Spleen (tissue), 11 donors: ENCODE data around the gene ABCB1. TPM values are rescaled to one million over a fixed set of nuclear protein-coding genes. Genes with fewer than 3 reads are reported as not detected.

Experiments
- DNase-seq: peaks from one replicate; pipeline ENCODE4 v3.0.0-alpha.2; 2020
- H3K27ac ChIP-seq, 8 donors: fragments of 200-600 bp; sonication (generic) in 7 of 8; 1 replicate in 4 of 8; 2 replicates in 4 of 8; pipeline versions ENCODE4 v1.5.0 to v1.8.0; 2016 to 2021; ENCODE audit warnings: inconsistent platforms in 4 of 8, mild to moderate bottlenecking in 4 of 8, moderate library complexity in 1 of 8
- H3K27me3 ChIP-seq, 7 donors: fragments of 200-600 bp; sonication (generic) in 6 of 7; replicated peaks in 1 of 7; 1 replicate in 4 of 7; 2 replicates in 3 of 7; pipeline versions ENCODE4 v1.5.0 to v1.8.0; 2016 to 2021; ENCODE audit warnings: inconsistent platforms in 3 of 7, mild to moderate bottlenecking in 1 of 7
- H3K36me3 ChIP-seq, 6 donors: fragments of 200-600 bp; sonication (generic) in 5 of 6; 1 replicate in 4 of 6; 2 replicates in 2 of 6; pipeline versions ENCODE4 v1.5.0 to v1.8.0; 2016 to 2021; ENCODE audit warnings: inconsistent platforms in 2 of 6
- H3K4me1 ChIP-seq, 6 donors: fragments of 200-600 bp; sonication (generic) in 5 of 6; 1 replicate in 3 of 6; 2 replicates in 3 of 6; pipeline versions ENCODE4 v1.5.0 to v1.8.0; 2016 to 2021; ENCODE audit warnings: inconsistent platforms in 3 of 6
- H3K4me3 ChIP-seq, 8 donors: fragments of 200-600 bp; sonication (generic) in 7 of 8; 1 replicate in 4 of 8; 2 replicates in 4 of 8; pipeline versions ENCODE4 v1.5.0 to v1.8.0; 2016 to 2021; ENCODE audit warnings: inconsistent platforms in 4 of 8, mild to moderate bottlenecking in 4 of 8, moderate library complexity in 2 of 8
- H3K9me3 ChIP-seq, 8 donors: fragments of 200-600 bp; sonication (generic) in 7 of 8; 1 replicate in 4 of 8; 2 replicates in 4 of 8; pipeline versions ENCODE4 v1.5.0 to v1.8.0; 2016 to 2021; ENCODE audit warnings: inconsistent platforms in 4 of 8
- POLR2A ChIP-seq, 3 donors: fragments of 450-650 bp; IDR thresholded peaks; one replicate each; pipeline ENCODE4 v1.5.1; 2017; ENCODE audit warnings: antibody characterized with exemption in 3 of 3, mild to moderate bottlenecking in 1 of 3
- POLR2AphosphoS5 ChIP-seq, 3 donors: sonication (generic); formaldehyde crosslinking; IDR thresholded peaks; one replicate each; pipeline ENCODE4 v1.5.1; 2017; ENCODE audit warnings: antibody characterized with exemption in 3 of 3
- WGBS, 5 donors: extraction: QIAGEN DNeasy Blood & Tissue Kit in 3 of 5; methylation state at CpG; one replicate each; pipeline versions ENCODE4 v1.1.5 to v1.1.7; 2013 to 2018; 5-methylcytosine and 5-hydroxymethylcytosine counted together
- intact Hi-C: fragments of 100-400 bp; cut with DNase I; formaldehyde crosslinking; loops from one replicate; pipeline ENCODE4 v1.15.0; 2023; ENCODE audit warnings: low total_unique reads
- polyA plus RNA-seq, 3 donors: library from polyadenylated mRNA; stranded (reverse); fragments of 200-250 nt; gene quantifications; one replicate each; pipeline ENCODE4 v1.2.1, GENCODE V29; 2013
- total RNA-seq, 7 donors: library from RNA; depleted of rRNA in 3 of 7; stranded (reverse); fragments of >200 nt in 3 of 7; fragmentation: NEBNext Ultra II Directional in 4 of 7; extraction: Animal tissue kit (Norgen Biotek cat#: 25700) in 4 of 7; gene quantifications; one replicate each; pipeline versions ENCODE4 v1.1.0 to v1.2.1, GENCODE V29; 2016 to 2021
- TF ChIP-seq, protein P1 (sequence below), 11 experiments: fragments of 200-600 bp in 7 of 11; fragments of 450-650 bp in 4 of 11; sonication (generic) in 4 of 11; IDR thresholded peaks in 8 of 11; conservative IDR thresholded peaks in 3 of 11; 1 replicate in 7 of 11; 2 replicates in 4 of 11; pipeline versions ENCODE4 v1.4.0 to v1.8.0; 2016 to 2021; ENCODE audit warnings: antibody characterized with exemption in 11 of 11, inconsistent platforms in 4 of 11, mild to moderate bottlenecking in 1 of 11
- donor health status: healthy with polysubstance abuse.
- donor health status: DM: no; HTN: no; CAD: no; lungs with moderate emphysema.
- donor health status: DM: no; HTN: no; CAD: no.
- donor health status: Bipolar disorder and iron deficiency.
- donor health status: healthy.
- donor health status: DM: no; HTN: no; CAD: no.
- donor health status: DM: yes; HTN: yes; CAD: no.

Gene ABCB1
- total and polyA plus RNA-seq, 10 donors: 3.0 to 25.6 (median 11.3) TPM

DNA sequence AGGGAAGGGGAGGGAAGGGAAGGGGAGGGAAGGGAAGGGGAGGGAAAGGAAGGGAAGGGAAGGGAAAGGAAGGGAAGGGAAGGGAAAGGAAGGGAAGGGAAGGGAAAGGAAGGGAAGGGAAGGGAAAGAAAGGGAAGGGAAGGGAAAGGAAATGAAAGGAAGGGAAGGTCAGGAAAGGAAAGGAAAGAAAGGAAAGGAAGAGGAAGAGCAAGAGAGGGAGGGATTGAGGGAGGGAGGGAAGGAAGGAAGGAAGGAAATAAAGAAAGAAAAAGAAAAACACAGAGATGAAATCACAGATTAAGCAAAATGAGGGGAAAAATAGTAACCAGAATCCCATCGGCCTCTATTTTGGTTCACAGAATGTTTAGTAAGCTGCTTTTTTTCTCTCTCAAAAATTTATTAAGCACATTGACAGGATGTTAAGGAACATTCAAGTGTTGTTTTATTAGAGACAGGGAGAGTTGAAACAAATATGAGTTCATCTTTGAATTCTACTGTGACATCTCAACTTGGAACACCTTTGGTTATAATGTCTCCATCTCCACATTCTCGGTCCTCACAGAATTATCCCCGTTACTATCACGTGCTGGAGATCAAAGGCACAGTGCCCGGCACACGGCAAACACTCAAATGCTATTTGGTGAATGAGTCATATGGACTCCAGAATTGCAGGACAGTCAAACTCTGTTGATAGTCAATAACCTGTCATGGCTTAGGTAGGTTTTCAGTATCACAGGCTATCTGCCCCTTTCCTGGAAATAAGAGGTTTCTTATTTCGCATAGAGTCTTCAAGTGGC is 52.4 kb downstream of the ABCB1 start:
- H3K27ac ChIP-seq: no peak overlapping the region
- WGBS, 5 donors: 91 to 96% (median 93%) methylated on average over 7 of the region's 7 CpGs
- intact Hi-C loops: no loop called here

DNA sequence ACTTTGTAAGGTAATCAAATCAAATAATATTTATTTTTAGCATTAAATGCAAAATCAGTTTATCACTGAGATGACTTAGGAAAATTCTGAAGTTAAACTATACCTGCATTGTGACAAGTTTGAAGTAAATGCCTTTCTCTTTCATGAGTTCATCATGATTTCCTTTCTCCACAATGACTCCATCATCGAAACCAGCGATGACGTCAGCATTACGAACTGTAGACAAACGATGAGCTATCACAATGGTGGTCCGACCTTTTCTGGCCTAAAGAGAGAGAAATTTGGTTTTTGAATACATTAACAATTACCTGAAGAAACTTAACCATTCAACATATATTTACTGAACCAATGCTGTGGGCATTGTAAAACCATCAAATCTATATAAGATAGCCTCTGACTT is 54.9 kb downstream of the ABCB1 start:
- Histone ChIP-seq H3K36me3 (peaks cover 0 to 45% (median 0%) of the 10 kb centered on the region in 6 donors), H3K4me1 (no peaks in the 10 kb centered on the region), H3K9me3 (no peaks in the 10 kb centered on the region), H3K27me3 (no peaks in the 10 kb centered on the region), H3K27ac (no peak overlapping the region), H3K4me3 (no peak overlapping the region)
- intact Hi-C loops: no loop called here
- no peak for DNase-seq
- TF ChIP-seq POLR2A (IDR thresholded peaks at IDR 0.05): no peak
- TF ChIP-seq, protein P1, sequence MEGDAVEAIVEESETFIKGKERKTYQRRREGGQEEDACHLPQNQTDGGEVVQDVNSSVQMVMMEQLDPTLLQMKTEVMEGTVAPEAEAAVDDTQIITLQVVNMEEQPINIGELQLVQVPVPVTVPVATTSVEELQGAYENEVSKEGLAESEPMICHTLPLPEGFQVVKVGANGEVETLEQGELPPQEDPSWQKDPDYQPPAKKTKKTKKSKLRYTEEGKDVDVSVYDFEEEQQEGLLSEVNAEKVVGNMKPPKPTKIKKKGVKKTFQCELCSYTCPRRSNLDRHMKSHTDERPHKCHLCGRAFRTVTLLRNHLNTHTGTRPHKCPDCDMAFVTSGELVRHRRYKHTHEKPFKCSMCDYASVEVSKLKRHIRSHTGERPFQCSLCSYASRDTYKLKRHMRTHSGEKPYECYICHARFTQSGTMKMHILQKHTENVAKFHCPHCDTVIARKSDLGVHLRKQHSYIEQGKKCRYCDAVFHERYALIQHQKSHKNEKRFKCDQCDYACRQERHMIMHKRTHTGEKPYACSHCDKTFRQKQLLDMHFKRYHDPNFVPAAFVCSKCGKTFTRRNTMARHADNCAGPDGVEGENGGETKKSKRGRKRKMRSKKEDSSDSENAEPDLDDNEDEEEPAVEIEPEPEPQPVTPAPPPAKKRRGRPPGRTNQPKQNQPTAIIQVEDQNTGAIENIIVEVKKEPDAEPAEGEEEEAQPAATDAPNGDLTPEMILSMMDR (IDR thresholded peaks at IDR 0.05 in 8 of 11, conservative IDR thresholded peaks at IDR 0.05 in 3 of 11): no peak
- TF ChIP-seq POLR2AphosphoS5 (IDR thresholded peaks at IDR 0.05): no peak
- WGBS, 5 donors: 87 to 95% (median 95%) methylated on average over 6 of the region's 6 CpGs

More for the DNA sequence above, 52.4 kb downstream of the ABCB1 start:
- no peak for TF ChIP-seq POLR2A (IDR thresholded peaks at IDR 0.05)
- TF ChIP-seq POLR2AphosphoS5 (IDR thresholded peaks at IDR 0.05): no peak
- TF ChIP-seq, protein P1 (IDR thresholded peaks at IDR 0.05 in 8 of 11, conservative IDR thresholded peaks at IDR 0.05 in 3 of 11): no peak
- no peaks in the 10 kb centered on the region for H3K4me1 ChIP-seq
- H3K27me3 ChIP-seq: no peaks in the 10 kb centered on the region
- H3K36me3 ChIP-seq: peaks cover 0 to 46% (median 0%) of the 10 kb centered on the region in 6 donors
- H3K4me3 ChIP-seq: no peak overlapping the region
- DNase-seq: no peak
- no peaks in the 10 kb centered on the region for H3K9me3 ChIP-seq

DNA sequence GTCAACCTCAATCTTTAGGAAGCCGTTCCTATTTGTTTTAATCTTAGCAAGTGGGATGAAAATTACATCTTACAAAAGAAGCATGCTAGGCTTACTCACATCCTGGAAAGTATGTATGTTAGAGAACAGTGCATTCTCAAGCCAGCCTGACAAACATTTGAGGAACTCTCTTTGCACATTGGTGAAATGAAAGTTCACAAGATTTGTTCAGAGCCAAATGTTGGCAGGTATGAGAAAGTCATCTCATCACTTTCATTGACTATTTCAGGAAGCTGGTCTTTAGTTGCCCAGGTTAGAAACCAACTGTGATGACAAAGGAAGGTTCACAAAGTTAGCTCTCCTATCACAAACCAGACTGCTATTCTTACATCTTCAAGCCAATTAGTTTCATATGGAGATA is 57.1 kb downstream of the ABCB1 start:
- no peak overlapping the region for H3K4me3 ChIP-seq
- no peak overlapping the region for H3K27ac ChIP-seq
- no peaks in the 10 kb centered on the region for H3K27me3 ChIP-seq
- no peak for DNase-seq
- no peaks in the 10 kb centered on the region for H3K4me1 ChIP-seq
- no peaks in the 10 kb centered on the region for H3K9me3 ChIP-seq
- no peak for TF ChIP-seq POLR2A (IDR thresholded peaks at IDR 0.05)
- no peak for TF ChIP-seq POLR2AphosphoS5 (IDR thresholded peaks at IDR 0.05)
- TF ChIP-seq, protein P1 (IDR thresholded peaks at IDR 0.05 in 8 of 11, conservative IDR thresholded peaks at IDR 0.05 in 3 of 11): no peak
- peaks cover 0 to 37% (median 0%) of the 10 kb centered on the region in 6 donors for H3K36me3 ChIP-seq
- WGBS, 5 donors: 74 to 85% (median 83%) methylated on average over 1 of the region's 1 CpG
- intact Hi-C loops: no loop called here

DNA sequence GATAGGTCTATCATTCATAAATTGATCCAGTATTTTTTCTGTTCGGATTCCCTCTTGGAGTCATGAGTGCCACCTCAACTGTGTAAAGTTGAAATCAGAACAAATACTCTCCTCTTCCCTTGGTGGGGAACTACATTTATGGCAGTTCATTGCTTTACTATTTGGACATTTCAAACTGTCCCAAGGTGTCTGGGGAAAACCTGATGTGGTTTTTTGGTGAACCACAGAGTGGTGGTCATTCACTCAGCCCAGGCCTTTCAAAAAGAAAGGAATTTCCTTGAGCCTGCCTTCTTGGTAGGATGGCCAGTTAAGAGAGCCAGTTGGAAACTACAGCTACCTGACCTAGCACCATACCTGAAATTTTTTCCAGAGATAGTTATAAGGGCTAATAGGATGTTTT is 59.0 kb downstream of the ABCB1 start:
- no peaks in the 10 kb centered on the region for H3K4me1 ChIP-seq
- no peak overlapping the region for H3K27ac ChIP-seq
- H3K4me3 ChIP-seq: no peak overlapping the region
- WGBS, 5 donors: 71 to 96% (median 91%) methylated on average over 1 of the region's 1 CpG
- intact Hi-C loops: no loop called here
- H3K36me3 ChIP-seq: peaks cover 0 to 37% (median 0%) of the 10 kb centered on the region in 6 donors
- H3K9me3 ChIP-seq: no peaks in the 10 kb centered on the region
- TF ChIP-seq POLR2A (IDR thresholded peaks at IDR 0.05) (no peak), POLR2AphosphoS5 (IDR thresholded peaks at IDR 0.05) (no peak)
- TF ChIP-seq, protein P1 (IDR thresholded peaks at IDR 0.05 in 8 of 11, conservative IDR thresholded peaks at IDR 0.05 in 3 of 11): no peak
- H3K27me3 ChIP-seq: no peaks in the 10 kb centered on the region
- no peak for DNase-seq
